Measurements from ENCODE around the gene CAPRIN1.

- TF ChIP-seq POLR2AphosphoS5 (IDR thresholded peaks at IDR 0.05) (no peak), CTCF (IDR thresholded peaks at IDR 0.05) (no peak)
These were observed 49.1 kb upstream of the CAPRIN1 start for GRCh38 chr11:34002420-34002819.

Data from gastroesophageal sphincter (tissue), 3 donors.